RPMI7951 (cell line): ENCODE results near the gene MELTF. TPM values are rescaled to one million over a fixed set of nuclear protein-coding genes. Genes with fewer than 3 reads are reported as not detected.
A peak's percentile ranks its signal among the peaks of the same experiment; 100 is the strongest.

ENCODE experiments used
- DNase-seq: peaks from one replicate; pipeline ENCODE4 v3.0.0-alpha.2; 2012; ENCODE audit warnings: low read depth
- total RNA-seq: library from RNA; depleted of rRNA; stranded (reverse); fragments of >200 nt; shearing (Covaris generic); gene quantifications from 2 replicates; pipeline ENCODE4 v1.2.3, GENCODE V29; 2014

The MELTF gene
- total RNA-seq, 1 experiment from 2014 or later: 0.12 TPM

- DNase-seq: no peak
These were observed 18.9 kb downstream of the MELTF start for GRCh38 chr3:197010556-197011351.

- DNase-seq: no peak
These were observed 20.0 kb downstream of the MELTF start for GRCh38 chr3:197009532-197010019.

- no peak for DNase-seq
These were observed 21.0 kb downstream of the MELTF start for GRCh38 chr3:197008436-197009209.

- no peak for DNase-seq
These were observed 21.7 kb downstream of the MELTF start for GRCh38 chr3:197007953-197008352.

- no peak for DNase-seq
These were observed 22.2 kb downstream of the MELTF start for GRCh38 chr3:197007296-197007940.

GRCh38 chr3:197006860-197007259 lies 22.8 kb downstream of the MELTF start:
- DNase-seq: no peak

- no peak for DNase-seq
These were observed 23.2 kb downstream of the MELTF start for GRCh38 chr3:197006446-197006845.

- DNase-seq: no peak
These were observed 25.9 kb downstream of the MELTF start for GRCh38 chr3:197003461-197004385.

GRCh38 chr3:197002701-197003454 lies 26.7 kb downstream of the MELTF start:
- DNase-seq: peak; percentile 69

GRCh38 chr3:197001972-197002700 lies 27.5 kb downstream of the MELTF start:
- no peak for DNase-seq

- no peak for DNase-seq
These were observed 28.3 kb downstream of the MELTF start for GRCh38 chr3:197001106-197001971.

- no peak for DNase-seq
These were observed 29.4 kb downstream of the MELTF start for GRCh38 chr3:197000211-197000610.

- no peak for DNase-seq
These were observed 30.5 kb downstream of the MELTF start for GRCh38 chr3:196998966-196999760.

GRCh38 chr3:196997311-196997710 lies 32.3 kb downstream of the MELTF start:
- DNase-seq: no peak

- no peak for DNase-seq
These were observed 33.0 kb downstream of the MELTF start for GRCh38 chr3:196996454-196997265.

- DNase-seq: no peak
These were observed 33.8 kb downstream of the MELTF start for GRCh38 chr3:196995646-196996355.
